HL-60 (cell line): ENCODE data around the gene PTPRD.
"Not testable (repeated sequence)": the region's sequence is repeated elsewhere in the genome, so short reads cannot be mapped to it uniquely, and the experiment has no call there.

Source experiments
- DNase-seq, 2 experiments: peaks; one replicate each; pipeline ENCODE4 v3.0.0-alpha.2; 2010 to 2020; ENCODE audit warnings: low read depth in 1 of 2, low spot score in 1 of 2
- H3K27ac ChIP-seq: fragments of 250-450 bp; sonication (Bioruptor Pico); replicated peaks from 2 replicates; pipeline ENCODE4 v1.5.1; 2020; ENCODE audit warnings: mild to moderate bottlenecking, moderate library complexity
- H3K27me3 ChIP-seq: fragments of 250-450 bp; sonication (Bioruptor Pico); 2 replicates; pipeline ENCODE4 v1.5.1; 2021; ENCODE audit warnings: mild to moderate bottlenecking, moderate library complexity; ENCODE audit not compliant: insufficient read depth, poor library complexity, severe bottlenecking
- H3K4me3 ChIP-seq: replicated peaks from 2 replicates; pipeline ENCODE4 v1.5.1; 2011; ENCODE audit warnings: mild to moderate bottlenecking, control low read depth, low read length; ENCODE audit not compliant: insufficient read depth
- CTCF ChIP-seq: IDR thresholded peaks from one replicate; pipeline ENCODE4 v1.5.1; 2011; ENCODE audit warnings: low read length, control low read depth, inconsistent platforms; ENCODE audit not compliant: insufficient read depth
- GABPA ChIP-seq: IDR thresholded peaks from 2 replicates; pipeline ENCODE4 v1.6.1; 2012; ENCODE audit warnings: low read depth
- POLR2AphosphoS5 ChIP-seq: IDR thresholded peaks from 2 replicates; pipeline ENCODE4 v1.6.1; 2012; ENCODE audit warnings: low read depth
- REST ChIP-seq: IDR thresholded peaks from 2 replicates; pipeline ENCODE4 v1.6.1; 2012; ENCODE audit warnings: low read depth; ENCODE audit not compliant: insufficient replicate concordance
- SPI1 ChIP-seq: IDR thresholded peaks from 2 replicates; pipeline ENCODE4 v1.6.1; 2012; ENCODE audit warnings: low read depth, mild to moderate bottlenecking, borderline replicate concordance

The PTPRD gene

GRCh38 chr9:8940650-8941049, 1672.2 kb downstream of the PTPRD start:
- Histone ChIP-seq H3K4me3 (no peak overlapping the region), H3K27ac (no peak overlapping the region), H3K27me3 (no peaks in the 10 kb centered on the region)
- TF ChIP-seq POLR2AphosphoS5 (no peak), CTCF (no peak), GABPA (no peak), SPI1 (no peak), REST (no peak)
- DNase-seq = no peak

- H3K27me3 ChIP-seq = no peaks in the 10 kb centered on the region
- no peak overlapping the region for H3K4me3 ChIP-seq
- H3K27ac ChIP-seq = no peak overlapping the region
- DNase-seq = no peak
- TF ChIP-seq REST (no peak), SPI1 (no peak), POLR2AphosphoS5 (no peak), GABPA (no peak), CTCF (no peak)
These were observed 1686.3 kb downstream of the PTPRD start for GRCh38 chr9:8926461-8926860.

- TF ChIP-seq REST (no peak), CTCF (no peak), GABPA (no peak), POLR2AphosphoS5 (no peak), SPI1 (no peak)
- Histone ChIP-seq H3K4me3 (no peak overlapping the region), H3K27ac (no peak overlapping the region), H3K27me3 (no peaks in the 10 kb centered on the region)
- DNase-seq = no peak
These were observed 1688.2 kb downstream of the PTPRD start for GRCh38 chr9:8924562-8924961.

GRCh38 chr9:8920478-8921183, 1692.2 kb downstream of the PTPRD start:
- not testable (repeated sequence) for H3K27ac ChIP-seq, DNase-seq, H3K4me3 ChIP-seq, H3K27me3 ChIP-seq
